ENCODE measurements around the gene ARCN1.

Gene ARCN1

DNA sequence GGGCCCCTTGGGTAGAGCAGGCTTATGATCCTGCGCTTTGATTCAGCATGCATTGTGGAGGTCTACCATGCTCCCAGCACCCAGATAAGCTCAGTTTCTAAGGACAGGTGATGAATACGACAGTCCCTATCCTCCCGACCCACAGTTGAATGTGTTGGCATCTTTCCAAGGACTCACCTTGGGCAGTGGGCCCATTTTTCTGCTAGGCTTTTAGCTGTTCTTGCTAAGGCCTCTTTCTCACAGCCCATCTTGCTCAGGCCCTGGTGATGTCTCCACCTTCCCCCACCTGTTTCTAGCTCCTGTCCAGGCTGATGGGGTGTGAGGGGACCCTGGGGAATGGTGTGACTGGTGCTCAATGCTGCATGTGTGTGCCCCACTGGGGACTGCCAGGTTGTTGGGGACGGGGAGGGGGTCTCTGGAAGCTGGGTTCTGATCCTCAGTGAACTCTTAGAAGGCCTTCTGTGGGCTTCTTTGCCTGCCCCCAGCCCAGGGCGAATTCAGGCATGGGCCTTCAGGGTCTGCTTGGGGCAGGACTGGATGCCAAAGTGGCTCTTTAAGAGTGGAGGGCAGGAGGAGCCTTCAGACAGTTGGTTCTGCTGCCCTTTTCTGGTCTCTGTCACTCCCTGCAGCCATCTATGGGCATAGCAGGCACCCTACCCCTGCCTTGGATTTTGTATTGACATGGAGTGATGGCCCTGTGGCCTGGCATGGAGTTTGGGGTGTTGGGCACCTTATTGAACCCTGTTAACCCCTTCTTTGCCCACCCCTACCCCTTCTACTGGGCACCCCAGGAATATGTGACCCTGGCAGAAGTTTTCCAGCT lies 68.3 kb downstream of the ARCN1 start:
- DNase-seq: no peak

- DNase-seq: no peak
These were observed 69.3 kb downstream of the ARCN1 start for GRCh38 chr11:118641397-118642019.

DNA sequence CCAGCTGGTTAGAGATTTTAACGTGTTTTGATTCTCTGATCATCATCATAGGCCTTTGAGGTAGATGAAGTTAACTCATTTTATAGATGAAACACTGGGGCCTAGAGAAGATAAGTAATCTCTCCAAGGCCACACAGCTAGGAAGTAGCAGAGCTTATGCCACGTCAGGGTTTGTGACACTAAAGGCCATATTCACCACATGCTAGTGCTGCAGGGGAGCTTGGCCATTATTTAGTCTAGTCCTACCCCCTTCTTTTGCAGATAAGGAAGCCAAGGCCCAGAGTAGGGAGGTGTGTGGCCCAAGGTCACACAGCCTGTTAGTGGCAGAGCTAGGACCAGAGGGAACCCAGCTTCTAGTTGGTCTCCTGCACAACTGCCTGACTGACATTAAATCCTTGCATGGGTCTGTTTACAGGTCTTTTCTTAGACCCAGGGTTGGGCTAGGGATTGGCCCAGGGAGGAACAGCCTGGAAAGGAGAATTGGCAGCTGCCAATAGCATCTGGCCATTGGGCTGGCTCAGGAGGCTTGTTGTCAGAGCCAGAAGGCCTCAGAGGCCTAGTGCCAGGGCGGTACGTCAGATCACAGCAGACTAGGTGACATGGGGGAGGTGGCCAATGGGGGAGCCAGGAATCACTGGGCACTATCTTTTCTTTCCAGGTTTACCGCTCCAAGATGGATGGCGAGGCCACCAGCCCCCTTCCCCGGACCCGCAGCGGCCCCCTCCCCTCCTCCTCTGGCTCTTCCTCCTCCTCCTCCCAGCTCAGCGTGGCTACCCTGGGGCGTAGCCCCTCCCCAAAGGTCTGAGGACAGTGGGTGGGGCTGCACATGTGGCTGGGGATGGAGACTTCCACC lies 71.2 kb downstream of the ARCN1 start:
- DNase-seq: no peak

DNA sequence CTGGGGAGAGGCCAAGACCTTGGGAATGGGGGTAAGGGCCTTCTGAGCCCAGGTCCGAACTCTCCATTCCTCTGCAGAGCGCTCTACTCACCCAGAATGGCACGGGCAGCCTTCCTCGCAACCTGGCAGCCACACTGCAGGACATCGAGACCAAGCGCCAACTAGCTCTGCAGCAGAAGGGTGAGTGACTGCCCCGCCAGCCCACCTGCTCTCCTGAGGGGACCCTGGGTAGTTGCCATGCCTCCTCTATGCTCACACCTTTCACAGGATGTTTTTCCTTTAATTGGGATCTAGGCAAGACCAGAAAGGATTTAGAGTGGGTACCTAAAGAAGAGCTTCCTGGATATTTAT lies 71.8 kb downstream of the ARCN1 start:
- DNase-seq: no peak

DNA sequence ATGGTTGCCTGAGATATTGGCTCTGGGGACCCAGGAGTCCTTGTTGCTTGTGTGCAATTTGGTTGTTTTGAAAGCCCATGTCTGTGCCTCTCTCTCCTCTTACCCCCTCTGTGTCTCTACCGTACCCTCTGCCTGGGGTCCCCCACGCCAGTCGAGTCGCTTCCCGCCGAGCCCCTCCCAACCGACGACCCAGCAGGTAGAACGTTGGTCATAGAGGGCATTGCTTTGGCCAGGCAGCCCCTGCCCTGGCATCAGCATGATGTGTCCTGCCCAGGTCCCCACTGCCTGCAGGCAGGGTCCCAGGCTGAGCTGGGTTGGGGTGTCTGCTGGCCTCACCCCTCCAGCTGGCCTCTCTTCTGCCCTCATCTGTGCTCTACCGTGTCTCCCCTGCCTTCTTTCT lies 72.3 kb downstream of the ARCN1 start:
- DNase-seq: no peak

- DNase-seq: no peak
These were observed 73.0 kb downstream of the ARCN1 start for GRCh38 chr11:118645066-118645715.

DNA sequence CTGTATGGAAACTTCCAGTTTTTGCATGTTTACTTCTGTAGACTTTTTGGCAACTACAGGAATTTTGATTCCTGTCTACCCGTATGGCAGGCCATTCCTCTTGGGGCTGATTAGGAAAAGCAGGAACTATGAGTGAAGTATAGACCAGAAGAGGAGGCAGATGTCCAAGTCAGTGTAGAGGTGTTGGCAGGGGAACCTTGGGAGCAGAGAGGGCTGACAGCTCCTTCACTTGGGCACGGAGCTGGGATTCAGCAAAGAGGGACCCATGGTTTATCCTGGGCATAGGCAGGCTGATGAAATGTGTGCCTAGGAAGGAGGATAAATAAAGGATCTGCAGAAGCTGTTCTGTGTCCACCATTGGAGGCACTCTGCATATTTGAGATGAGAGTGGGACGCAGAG lies 74.2 kb downstream of the ARCN1 start:
- no peak for DNase-seq

DNA sequence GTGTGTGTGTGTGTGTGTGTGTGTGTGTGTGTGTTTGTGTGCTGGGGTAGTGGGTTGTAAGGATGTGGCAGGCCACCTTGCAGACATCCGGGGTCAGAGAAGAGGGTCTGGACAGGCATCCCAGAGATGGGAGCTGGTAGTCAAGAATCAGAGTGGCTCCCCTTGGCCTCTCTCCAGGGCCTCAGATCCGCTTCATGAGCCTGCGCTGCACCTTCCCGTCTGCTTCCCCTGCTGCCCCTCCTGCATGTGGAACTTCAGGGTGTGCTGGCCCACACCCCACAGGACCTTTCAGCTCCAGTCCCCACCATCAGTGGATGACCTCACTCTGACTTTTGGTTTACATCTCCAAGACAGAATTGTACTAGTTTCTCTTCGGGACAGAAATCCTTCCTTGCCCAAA lies 76.1 kb downstream of the ARCN1 start:
- DNase-seq: no peak

GRCh38 chr11:118649941-118650340 lies 77.7 kb downstream of the ARCN1 start:
- no peak for DNase-seq

DNA sequence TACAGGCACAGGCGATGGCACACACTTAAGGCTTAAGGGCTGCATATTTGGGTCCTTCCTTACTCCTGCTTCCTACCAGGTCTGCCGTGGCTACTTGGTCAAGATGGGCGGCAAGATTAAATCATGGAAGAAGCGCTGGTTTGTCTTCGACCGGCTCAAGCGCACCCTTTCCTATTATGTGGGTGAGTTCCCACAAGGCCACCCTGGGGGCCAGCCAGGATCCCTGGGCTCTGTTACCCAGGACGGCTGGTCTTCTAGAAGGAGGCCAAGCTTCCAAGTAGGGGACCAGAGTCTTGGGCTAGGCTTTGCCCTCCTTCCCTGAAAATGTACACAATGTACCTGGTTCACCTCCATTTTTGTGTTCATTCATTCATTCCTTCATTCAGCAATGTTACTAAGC lies 78.2 kb downstream of the ARCN1 start:
- DNase-seq: no peak

DNA sequence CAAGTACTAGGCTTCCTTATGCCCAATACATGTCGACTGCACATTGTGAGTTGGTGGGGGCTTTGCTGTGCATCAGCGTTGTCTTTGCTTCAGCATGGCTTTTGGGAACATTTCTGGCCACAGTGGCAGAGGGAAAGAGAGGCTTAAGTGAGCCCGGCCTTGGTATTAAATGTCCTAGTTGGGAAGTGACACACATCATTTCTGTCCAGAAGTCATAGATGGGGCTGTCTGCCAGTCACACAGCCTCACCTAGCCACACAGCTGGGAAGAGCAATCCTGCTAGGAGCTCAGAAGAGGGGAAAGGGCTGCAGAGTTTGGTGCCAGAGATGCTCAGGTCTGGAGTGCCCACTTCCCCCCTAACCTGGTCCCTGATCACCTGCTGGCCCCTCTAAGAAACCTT lies 79.6 kb downstream of the ARCN1 start:
- DNase-seq: no peak
